IPS DF 19.7 (cell line): ENCODE data around the gene SCRG1.

Experiments
- DNase-seq: peaks from one replicate; pipeline ENCODE4 v3.0.0-alpha.2; 2013; ENCODE audit warnings: low read depth, low spot score

Gene SCRG1

DNA sequence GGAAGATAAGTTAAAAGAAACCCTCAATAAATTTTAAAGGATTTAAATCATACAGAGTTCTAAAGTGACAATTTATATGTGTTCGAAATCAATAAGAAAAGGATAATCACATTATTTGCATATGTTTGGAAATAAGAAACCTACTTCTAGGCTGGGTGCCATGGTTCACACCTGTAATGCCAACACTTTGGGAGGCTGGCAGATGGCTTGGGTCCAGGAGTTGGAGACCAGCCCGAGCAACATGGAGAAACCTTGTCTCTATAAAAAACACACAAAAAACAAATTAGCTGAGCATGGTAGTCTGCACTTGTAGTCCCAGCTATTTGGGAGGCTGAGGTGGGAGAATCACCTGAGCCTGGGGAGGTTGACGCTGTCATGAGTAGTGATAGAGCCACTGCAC, 36.2 kb downstream of the SCRG1 start:
- DNase-seq: no peak

- DNase-seq: no peak
These were observed 38.2 kb downstream of the SCRG1 start for GRCh38 chr4:173360587-173361221.

- DNase-seq: no peak
These were observed 41.0 kb downstream of the SCRG1 start for GRCh38 chr4:173357939-173358338.

- no peak for DNase-seq
These were observed 51.4 kb downstream of the SCRG1 start for GRCh38 chr4:173347467-173347866.

- DNase-seq: no peak
These were observed 52.8 kb downstream of the SCRG1 start for GRCh38 chr4:173346074-173346473.

- DNase-seq: no peak
These were observed 53.3 kb downstream of the SCRG1 start for GRCh38 chr4:173345648-173346047.

DNA sequence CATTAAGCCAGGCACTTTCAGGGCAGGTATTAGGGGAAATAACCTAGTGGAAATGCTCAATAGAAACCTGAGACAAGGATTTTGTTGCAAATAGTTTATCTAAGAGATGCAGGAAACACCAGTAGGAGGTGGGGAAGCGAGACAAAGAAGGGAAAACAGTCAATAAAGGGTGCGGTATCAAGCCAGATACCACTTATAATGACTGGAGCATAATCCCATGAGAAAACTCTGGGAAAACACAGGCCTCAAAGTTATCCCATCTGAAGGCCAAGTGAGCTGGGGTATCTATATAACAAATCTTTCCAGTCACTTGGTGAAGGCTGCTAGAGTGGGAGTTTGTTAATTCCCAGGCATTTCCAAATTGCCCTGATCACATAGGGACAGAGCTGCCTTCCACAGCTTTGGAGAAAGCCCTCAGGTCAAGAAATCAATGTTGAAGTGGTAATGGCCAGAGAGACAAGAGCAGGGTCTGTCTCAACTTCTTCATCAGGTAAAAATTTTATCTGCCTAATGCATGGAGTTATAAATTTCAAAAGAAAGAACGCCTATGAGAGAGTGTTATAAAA, 55.0 kb downstream of the SCRG1 start:
- DNase-seq: no peak

- DNase-seq: no peak
These were observed 61.5 kb downstream of the SCRG1 start for GRCh38 chr4:173337463-173337862.

- DNase-seq: peak; percentile 77
These were observed 63.8 kb downstream of the SCRG1 start for GRCh38 chr4:173334891-173335752.
